Astrocyte (in vitro differentiated cells and primary cell): ENCODE data around the gene TMPRSS13.

ENCODE experiments used
- CTCF ChIP-seq: IDR thresholded peaks from 2 replicates; pipeline ENCODE4 v1.5.1; 2011; ENCODE audit warnings: low read depth, mild to moderate bottlenecking, inconsistent platforms, low read length, moderate library complexity; ENCODE audit not compliant: insufficient read depth
- EZH2 ChIP-seq: IDR thresholded peaks from 2 replicates; pipeline ENCODE4 v1.6.1; 2012; ENCODE audit warnings: mild to moderate bottlenecking, low read length, inconsistent platforms; ENCODE audit not compliant: insufficient read depth

GRCh38 chr11:117919341-117919740 lies 9.9 kb downstream of the TMPRSS13 start:
- TF ChIP-seq CTCF: no peak
- no peak for TF ChIP-seq EZH2
